GM10248 (cell line): ENCODE data around the gene HTR1A.

Experiments used
- CTCF ChIA-PET: fragments of 300-600 bp; sonication (Branson Sonifier 250); formaldehyde crosslinking; extraction: SDS; loops from one replicate; lab custom pipeline; 2021; ENCODE audit warnings: antibody characterized with exemption; lab: Yijun Ruan, JAX
- POLR2A ChIA-PET: fragments of 350-650 bp; sonication (Branson Sonifier 250); formaldehyde crosslinking; extraction: SDS; loops from one replicate; lab custom pipeline; 2020; ENCODE audit warnings: antibody characterized with exemption; lab: Yijun Ruan, JAX
- DNase-seq: peaks from one replicate; pipeline ENCODE4 v3.0.0; 2012; ENCODE audit errors: extremely low spot score
- TF ChIP-seq, protein P1 (sequence below): IDR thresholded peaks from 2 replicates; pipeline ENCODE4 v1.5.1; 2012; ENCODE audit warnings: mild to moderate bottlenecking, low read depth; ENCODE audit errors: extremely low read depth, missing control alignments, control extremely low read depth

The HTR1A gene

DNA sequence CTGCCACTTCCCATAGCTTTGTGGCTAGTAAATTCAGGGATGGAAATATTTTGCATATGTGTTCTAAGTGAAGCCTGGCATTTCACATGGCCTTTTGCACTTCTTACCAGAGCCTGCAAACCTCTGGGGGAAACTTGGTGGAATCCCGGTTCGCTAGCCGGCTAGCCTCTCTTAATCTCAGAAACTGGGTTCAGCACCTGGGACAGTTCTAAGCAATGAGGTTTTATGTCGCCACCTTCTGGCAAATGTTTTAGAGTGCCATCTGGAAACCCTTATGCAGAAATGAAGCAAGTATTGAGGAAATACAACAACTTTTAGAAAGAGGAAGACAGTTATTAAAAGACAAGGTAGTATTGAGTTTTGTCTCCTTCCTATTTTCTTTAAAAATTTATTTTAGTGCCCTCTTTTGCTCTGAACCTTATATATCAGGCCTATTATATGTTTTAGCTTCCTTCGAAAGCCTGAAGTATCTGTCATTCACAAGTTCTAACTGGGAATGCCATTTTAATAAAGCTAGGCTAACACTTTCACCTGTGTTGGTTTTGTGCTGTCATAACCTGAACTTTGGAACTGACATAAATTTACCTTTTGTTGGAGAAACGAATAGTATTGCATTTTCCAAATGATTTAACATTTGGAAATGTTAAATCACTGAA is 963 bp upstream of the HTR1A start:
- TF ChIP-seq, protein P1, sequence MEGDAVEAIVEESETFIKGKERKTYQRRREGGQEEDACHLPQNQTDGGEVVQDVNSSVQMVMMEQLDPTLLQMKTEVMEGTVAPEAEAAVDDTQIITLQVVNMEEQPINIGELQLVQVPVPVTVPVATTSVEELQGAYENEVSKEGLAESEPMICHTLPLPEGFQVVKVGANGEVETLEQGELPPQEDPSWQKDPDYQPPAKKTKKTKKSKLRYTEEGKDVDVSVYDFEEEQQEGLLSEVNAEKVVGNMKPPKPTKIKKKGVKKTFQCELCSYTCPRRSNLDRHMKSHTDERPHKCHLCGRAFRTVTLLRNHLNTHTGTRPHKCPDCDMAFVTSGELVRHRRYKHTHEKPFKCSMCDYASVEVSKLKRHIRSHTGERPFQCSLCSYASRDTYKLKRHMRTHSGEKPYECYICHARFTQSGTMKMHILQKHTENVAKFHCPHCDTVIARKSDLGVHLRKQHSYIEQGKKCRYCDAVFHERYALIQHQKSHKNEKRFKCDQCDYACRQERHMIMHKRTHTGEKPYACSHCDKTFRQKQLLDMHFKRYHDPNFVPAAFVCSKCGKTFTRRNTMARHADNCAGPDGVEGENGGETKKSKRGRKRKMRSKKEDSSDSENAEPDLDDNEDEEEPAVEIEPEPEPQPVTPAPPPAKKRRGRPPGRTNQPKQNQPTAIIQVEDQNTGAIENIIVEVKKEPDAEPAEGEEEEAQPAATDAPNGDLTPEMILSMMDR, result peak; percentile 76
- POLR2A ChIA-PET, result no interaction called here
- CTCF ChIA-PET, result interaction anchor here (1.1 to 3.0 kb wide), 7 partner anchors 8 to 562 kb away, joined by 3 to 12 read pairs (median 4); no protein-coding TSS in a partner anchor
- DNase-seq, result peak; percentile 66

GRCh38 chr5:63961598-63962161 is 565 bp downstream of the HTR1A start:
- ChIA-PET POLR2A (no interaction called here), CTCF (interaction anchor here (3.0 kb wide), 1 partner anchor 561 kb away, joined by 12 read pairs; no protein-coding TSS in a partner anchor)
- TF ChIP-seq, protein P1, result no peak
- DNase-seq, result peak; percentile 9

DNA sequence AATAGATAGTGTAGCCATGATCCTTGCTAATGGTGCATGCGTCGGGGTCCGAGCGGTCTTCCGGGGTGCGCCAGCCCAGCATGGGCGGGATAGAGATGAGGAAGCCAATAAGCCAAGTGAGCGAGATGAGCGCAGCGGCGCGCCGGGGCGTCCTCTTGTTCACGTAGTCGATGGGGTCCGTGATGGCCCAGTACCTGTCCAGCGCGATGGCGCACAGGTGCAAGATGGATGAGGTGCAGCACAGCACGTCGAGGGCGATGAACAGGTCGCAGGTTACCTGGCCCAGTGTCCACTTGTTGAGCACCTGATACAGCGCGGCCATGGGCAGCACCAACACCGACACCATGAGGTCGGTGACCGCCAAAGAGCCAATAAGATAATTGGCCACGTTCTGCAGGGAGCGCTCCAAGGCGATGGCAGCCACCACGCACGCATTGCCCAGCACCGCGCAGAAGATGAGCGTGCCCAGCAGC is 1.1 kb downstream of the HTR1A start:
- TF ChIP-seq, protein P1, result no peak
- CTCF ChIA-PET, result no interaction called here
- peak; percentile 5 for DNase-seq
- POLR2A ChIA-PET, result no interaction called here

DNA sequence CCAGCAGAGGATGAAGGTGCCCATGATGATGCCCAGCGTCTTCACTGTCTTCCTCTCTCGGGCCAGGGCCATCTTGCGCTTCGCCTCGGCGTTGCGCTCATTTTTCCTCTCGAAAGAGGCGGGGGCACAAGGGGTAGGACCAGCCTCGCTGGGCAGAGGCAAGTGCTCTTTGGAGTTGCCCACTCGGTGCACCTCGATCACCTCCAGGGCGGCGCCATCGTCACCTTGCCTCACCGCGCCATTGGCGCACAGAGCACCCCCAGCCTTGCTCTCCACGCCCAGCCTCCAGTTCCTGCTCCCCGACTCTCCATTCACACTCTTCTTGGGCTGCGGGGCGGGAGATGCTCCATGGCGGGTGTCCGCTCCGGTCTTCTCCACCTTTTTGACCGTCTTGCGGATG is 1.6 kb downstream of the HTR1A start:
- TF ChIP-seq, protein P1, result no peak
- CTCF ChIA-PET, result no interaction called here
- DNase-seq, result peak; percentile 4
- POLR2A ChIA-PET, result no interaction called here

- CTCF ChIA-PET, result no interaction called here
- POLR2A ChIA-PET, result no interaction called here
- DNase-seq, result peak; percentile 5
- TF ChIP-seq, protein P1, result no peak
These were observed 2.9 kb downstream of the HTR1A start for GRCh38 chr5:63959177-63959982.

GRCh38 chr5:63958654-63959053 is 3.6 kb downstream of the HTR1A start:
- TF ChIP-seq, protein P1, result no peak
- ChIA-PET CTCF (no interaction called here), POLR2A (no interaction called here)
- no peak for DNase-seq
